HCT116 (cell line): ENCODE data around the gene IGFBP6. TPM values are rescaled to one million over a fixed set of nuclear protein-coding genes. Genes with fewer than 3 reads are reported as not detected.

Source experiments
- ATAC-seq: fragments of 200-7000 bp; cut with Tn5 transposase; 2 replicates; pipeline ENCODE4 v1.9.1; 2020; ENCODE audit warnings: mild to moderate bottlenecking, moderate library complexity
- BruUV-seq: library from RNA; stranded (reverse); fragments of 400-500 nt; replicated peaks from 2 replicates; lab custom pipeline; 2021; lab: Mats Ljungman, UMichigan
- CTCF ChIA-PET: fragments of 300-600 bp; sonication (Branson Sonifier 250); formaldehyde crosslinking; loops from one replicate; lab custom pipeline; 2021; ENCODE audit warnings: antibody characterized with exemption; lab: Charles Lee
- POLR2A ChIA-PET: fragments of 300-600, 350-600 bp; sonication (Branson Sonifier 250); formaldehyde crosslinking; loops from one replicate; lab custom pipeline; 2021; ENCODE audit warnings: antibody characterized with exemption; lab: Charles Lee
- RAD21 ChIA-PET, 2 experiments: fragments of 300-600 bp; sonication (Branson Sonifier 250); formaldehyde crosslinking; loops; one replicate each; lab custom pipeline; 2023; ENCODE audit warnings: low total read pairs in 2 of 2; ENCODE audit not compliant: uncharacterized antibody in 2 of 2, unreplicated experiment in 2 of 2, low non-redundant PET in 1 of 2; lab: Charles Lee
- DNase-seq: peaks from one replicate; pipeline ENCODE4 v3.0.0-alpha.2; 2010; ENCODE audit warnings: low read depth, low spot score
- H2AFZ ChIP-seq: fragments of 200-600 bp; shearing (Covaris generic), sonication (generic); 2 replicates; pipeline ENCODE4 v1.6.1; 2017; ENCODE audit warnings: low read depth, mixed run types, mixed read lengths, antibody characterized with exemption, low read length; ENCODE audit not compliant: poor library complexity, severe bottlenecking
- H3K27ac ChIP-seq: 2 replicates; pipeline ENCODE4 v1.5.1; 2012; ENCODE audit warnings: low read depth, low read length
- H3K27me3 ChIP-seq: fragments of 200-600 bp; sonication (generic); 2 replicates; pipeline ENCODE4 v1.6.1; 2016; ENCODE audit warnings: mixed run types, low read length, mixed read lengths; ENCODE audit not compliant: insufficient read depth
- H3K36me3 ChIP-seq, 2 experiments: fragments of 200-500 bp in 1 of 2; fragments of 200-600 bp in 1 of 2; sonication (Bioruptor generic) in 1 of 2; sonication (generic) in 1 of 2; 2 replicates each; pipeline versions ENCODE4 v1.5.1 to v1.6.1; 2014 to 2016; ENCODE audit warnings: low read length in 2 of 2, inconsistent platforms in 1 of 2, mixed read lengths in 1 of 2, mixed run types in 1 of 2; ENCODE audit not compliant: insufficient read depth in 2 of 2, control insufficient read depth in 1 of 2
- H3K4me1 ChIP-seq, 2 experiments: fragments of 200-600 bp in 1 of 2; sonication (generic) in 1 of 2; 2 replicates each; pipeline versions ENCODE4 v1.5.1 to v1.6.1; 2012 to 2017; ENCODE audit warnings: low read length in 2 of 2, inconsistent platforms in 1 of 2, mild to moderate bottlenecking in 1 of 2, mixed read lengths in 1 of 2, mixed run types in 1 of 2, moderate library complexity in 1 of 2; ENCODE audit not compliant: insufficient read depth in 2 of 2, control insufficient read depth in 1 of 2
- H3K4me2 ChIP-seq: fragments of 200-600 bp; sonication (generic); 2 replicates; pipeline ENCODE4 v1.6.1; 2017; ENCODE audit warnings: mixed run types, low read length, mixed read lengths
- H3K4me3 ChIP-seq, 2 experiments: fragments of 200-600 bp in 1 of 2; sonication (generic) in 1 of 2; replicated peaks in 1 of 2; 2 replicates each; pipeline ENCODE4 v1.5.1; 2011 to 2016; ENCODE audit warnings: low read length in 2 of 2, control low read depth in 1 of 2, low read depth in 1 of 2, mild to moderate bottlenecking in 1 of 2, mixed read lengths in 1 of 2, mixed run types in 1 of 2
- H3K79me2 ChIP-seq: fragments of 200-600 bp; sonication (generic); 2 replicates; pipeline ENCODE4 v1.6.1; 2017; ENCODE audit warnings: mild to moderate bottlenecking, mixed run types, low read length, moderate library complexity, mixed read lengths; ENCODE audit not compliant: insufficient read depth
- H3K9ac ChIP-seq: fragments of 200-600 bp; sonication (generic); 2 replicates; pipeline ENCODE4 v1.6.1; 2016; ENCODE audit warnings: low read length, mixed read lengths
- H3K9me2 ChIP-seq: fragments of 200-600 bp; sonication (generic), shearing (Covaris generic); 2 replicates; pipeline ENCODE4 v1.6.1; 2017; ENCODE audit warnings: mixed run types, mild to moderate bottlenecking, moderate library complexity; ENCODE audit not compliant: insufficient read depth
- H3K9me3 ChIP-seq, 2 experiments: fragments of 200-500 bp in 1 of 2; fragments of 200-600 bp in 1 of 2; sonication (Bioruptor generic) in 1 of 2; sonication (generic) in 1 of 2; 2 replicates each; pipeline ENCODE4 v1.6.1; 2014 to 2017; ENCODE audit warnings: low read length in 2 of 2, mixed read lengths in 2 of 2, inconsistent platforms in 1 of 2, low read depth in 1 of 2, mild to moderate bottlenecking in 1 of 2, mixed run types in 1 of 2, moderate library complexity in 1 of 2; ENCODE audit not compliant: control insufficient read depth in 1 of 2, insufficient read depth in 1 of 2
- H4K20me1 ChIP-seq: fragments of 200-600 bp; sonication (generic), shearing (Covaris generic); 2 replicates; pipeline ENCODE4 v1.6.1; 2017; ENCODE audit warnings: mixed run types, mild to moderate bottlenecking, moderate library complexity; ENCODE audit not compliant: insufficient read depth
- CTCF ChIP-seq, 3 experiments: fragments of 200-600 bp in 1 of 3; sonication (generic) in 1 of 3; IDR thresholded peaks in 2 of 3; conservative IDR thresholded peaks in 1 of 3; 2 replicates each; pipeline ENCODE4 v1.5.1; 2012 to 2017; ENCODE audit warnings: low read depth in 2 of 3, low read length in 2 of 3, antibody characterized with exemption in 1 of 3, borderline replicate concordance in 1 of 3, control low read depth in 1 of 3, mild to moderate bottlenecking in 1 of 3, mixed read lengths in 1 of 3, mixed run types in 1 of 3, moderate library complexity in 1 of 3; ENCODE audit not compliant: insufficient read depth in 1 of 3
- EGR1 ChIP-seq: IDR thresholded peaks from 2 replicates; pipeline ENCODE4 v1.6.1; 2012; ENCODE audit warnings: low read depth
- ELF1 ChIP-seq: IDR thresholded peaks from 2 replicates; pipeline ENCODE4 v1.6.1; 2012; ENCODE audit warnings: low read depth, borderline replicate concordance
- SP1 ChIP-seq: IDR thresholded peaks from 2 replicates; pipeline ENCODE4 v1.6.1; 2012; ENCODE audit warnings: low read depth
- SRF ChIP-seq: IDR thresholded peaks from 2 replicates; pipeline ENCODE4 v1.6.1; 2012; ENCODE audit warnings: low read depth
- intact Hi-C: fragments of 100-400 bp; cut with micrococcal nuclease; formaldehyde crosslinking; loops from 2 replicates; pipeline ENCODE4 v1.10.0; 2022
- total RNA-seq: library from RNA; stranded (reverse); gene quantifications from one replicate; pipeline ENCODE4 v1.2.1, GENCODE V29; 2021; ENCODE audit not compliant: unreplicated experiment

Gene IGFBP6
- total RNA-seq, 1 experiment from 2014 or later = 83.4 TPM

GRCh38 chr12:53115112-53115890 is 17.8 kb downstream of the IGFBP6 start:
- Histone ChIP-seq H4K20me1 (no peaks in the 10 kb centered on the region), H3K4me2 (no peak overlapping the region), H3K4me1 (no peaks in the 10 kb centered on the region), H3K9me2 (no peaks in the 10 kb centered on the region), H3K4me3 (no peak overlapping the region), H3K9me3 (no peaks in the 10 kb centered on the region)
- ATAC-seq = peak; percentile 70
- DNase-seq = no peak
- intact Hi-C loops = no loop called here
- RAD21 ChIA-PET = no interaction called here
- TF ChIP-seq SP1 (no peak), ELF1 (no peak), EGR1 (no peak), SRF (no peak), CTCF (IDR thresholded peaks at IDR 0.05 in 2 of 3, conservative IDR thresholded peaks at IDR 0.05 in 1 of 3; ENCODE audit: borderline replicate concordance in 1 of 3, insufficient read depth in 1 of 3, low read depth in 2 of 3, low read length in 2 of 3) (no peak)
- TF ChIP-seq, all 23 proteins: peak for 0
- H3K27me3 ChIP-seq = no peaks in the 10 kb centered on the region
- ChIA-PET CTCF (no interaction called here), POLR2A (no interaction called here)
- no peak overlapping the region for H3K9ac ChIP-seq
- BruUV-seq = no TSS peak
- H3K36me3 ChIP-seq = no peaks in the 10 kb centered on the region
- no peaks in the 10 kb centered on the region for H3K79me2 ChIP-seq
- no peak overlapping the region for H3K27ac ChIP-seq
- H2AFZ ChIP-seq = no peak overlapping the region
